ENCODE data around the gene ARHGAP40. TPM values are rescaled to one million over a fixed set of nuclear protein-coding genes. Genes with fewer than 3 reads are reported as not detected.

ARHGAP40 gene
- total RNA-seq, 3 donors from 2014 or later: not detected

DNA sequence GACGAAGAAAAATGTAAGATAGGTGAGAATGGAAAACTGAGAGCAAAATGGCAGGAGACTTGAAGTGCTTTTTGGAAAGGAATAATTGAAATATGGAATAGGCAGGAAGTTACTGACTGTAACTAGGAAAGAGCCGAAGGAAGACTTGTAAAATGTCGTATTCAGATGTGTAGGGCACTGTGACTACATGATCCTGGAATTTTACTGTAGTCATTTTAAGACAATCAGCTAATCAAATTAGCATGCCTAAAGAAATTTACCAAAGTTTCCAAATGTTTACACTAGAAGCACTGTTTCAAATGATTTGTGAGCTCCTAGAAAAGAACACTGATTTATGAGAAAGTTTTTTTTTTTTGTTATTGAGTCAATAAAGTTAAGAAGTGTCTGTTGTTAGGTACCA, 41.8 kb upstream of the ARHGAP40 start:
- Histone ChIP-seq H3K9me3 (no peaks in the 10 kb centered on the region), H3K36me3 (ENCODE audit: low read depth) (peaks cover 5% of the 10 kb centered on the region), H3K4me1 (ENCODE audit: low read depth) (no peaks in the 10 kb centered on the region), H3K4me3 (no peak overlapping the region)
- TF ChIP-seq CTCF (IDR thresholded peaks at IDR 0.05): no peak
- DNase-seq (no peak), ATAC-seq (no peak)
- intact Hi-C loops (cut with DNase I, micrococcal nuclease): no loop called here

DNA sequence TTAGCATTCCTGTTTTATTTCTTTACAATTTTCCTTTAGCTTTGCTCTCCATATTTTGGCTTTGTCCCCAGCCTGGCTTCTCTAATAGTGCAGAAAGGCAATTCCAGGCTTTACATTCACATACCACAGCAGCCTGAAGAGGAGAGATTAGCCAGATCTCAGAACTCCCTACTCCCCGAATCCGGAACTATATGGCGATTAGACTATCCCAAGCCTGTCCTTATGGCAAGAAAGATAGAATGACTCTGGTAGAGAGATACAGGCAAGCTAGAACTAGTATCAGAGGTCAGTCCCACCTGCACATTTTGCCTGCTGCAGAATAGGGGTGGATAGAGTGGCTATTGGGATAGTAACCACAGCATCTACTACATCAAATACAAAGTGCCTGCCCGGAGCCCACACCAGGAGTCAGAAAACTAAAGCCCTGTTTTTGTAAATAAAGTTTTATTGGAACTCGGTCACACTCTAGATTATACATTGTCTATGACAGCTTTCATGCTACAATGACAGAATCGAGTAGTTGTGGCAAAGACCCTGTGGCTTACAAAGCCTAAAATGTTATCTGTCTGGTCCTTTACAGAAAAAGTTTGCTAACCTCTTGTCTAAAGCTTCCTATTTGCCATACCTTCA, 37.7 kb upstream of the ARHGAP40 start:
- Histone ChIP-seq H3K9me3 (no peaks in the 10 kb centered on the region), H3K4me1 (ENCODE audit: low read depth) (no peaks in the 10 kb centered on the region), H3K4me3 (no peak overlapping the region), H3K36me3 (ENCODE audit: low read depth) (peaks cover 5% of the 10 kb centered on the region)
- TF ChIP-seq CTCF (IDR thresholded peaks at IDR 0.05): no peak
- DNase-seq: no peak
- ATAC-seq: no peak
- intact Hi-C loops (cut with DNase I, micrococcal nuclease): no loop called here

- no peaks in the 10 kb centered on the region for H3K4me1 ChIP-seq (ENCODE audit: low read depth)
- no peak for TF ChIP-seq CTCF (IDR thresholded peaks at IDR 0.05)
- no peak overlapping the region for H3K4me3 ChIP-seq
- DNase-seq (no peak), ATAC-seq (no peak)
- H3K36me3 ChIP-seq (ENCODE audit: low read depth): no peaks in the 10 kb centered on the region
- intact Hi-C loops (cut with DNase I, micrococcal nuclease): no loop called here
- no peaks in the 10 kb centered on the region for H3K9me3 ChIP-seq
These were observed 36.9 kb upstream of the ARHGAP40 start for GRCh38 chr20:38564680-38565079.

DNA sequence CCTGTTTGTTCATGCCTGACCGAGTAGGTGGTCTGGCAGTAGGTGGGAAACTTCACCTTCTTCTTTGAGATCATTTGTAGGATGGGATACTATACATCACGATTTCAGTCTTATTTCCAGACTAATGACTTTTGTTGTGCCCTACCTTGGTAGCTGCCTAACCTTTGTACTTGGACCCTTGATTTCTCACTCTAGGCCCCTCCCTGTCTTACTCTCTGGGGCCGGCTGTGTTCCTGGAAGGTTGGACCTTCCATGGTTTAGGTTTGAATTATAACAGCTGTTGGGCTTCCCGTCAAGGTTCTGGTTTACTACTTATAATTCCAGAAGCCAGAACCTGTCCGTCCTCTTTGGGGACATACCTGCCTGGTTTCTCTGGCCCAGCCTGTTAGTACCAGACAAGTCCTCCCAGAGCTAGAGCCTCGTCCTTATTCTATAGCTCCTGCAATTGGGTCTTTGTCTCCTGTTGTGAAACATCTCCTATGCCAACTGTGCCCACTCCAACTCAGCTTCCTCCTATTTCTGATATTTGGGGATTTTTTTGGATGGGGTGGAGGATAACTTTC, 35.5 kb upstream of the ARHGAP40 start:
- H3K36me3 ChIP-seq (ENCODE audit: low read depth): no peaks in the 10 kb centered on the region
- no peak for TF ChIP-seq CTCF (IDR thresholded peaks at IDR 0.05)
- no peak for ATAC-seq

GRCh38 chr20:38569747-38570525, 31.7 kb upstream of the ARHGAP40 start:
- Histone ChIP-seq H3K9me3 (no peaks in the 10 kb centered on the region), H3K36me3 (ENCODE audit: low read depth) (peaks cover 7% of the 10 kb centered on the region), H3K4me1 (ENCODE audit: low read depth) (no peaks in the 10 kb centered on the region), H3K4me3 (no peak overlapping the region)
- no peak for TF ChIP-seq CTCF (IDR thresholded peaks at IDR 0.05)
- ATAC-seq (no peak), DNase-seq (no peak)
- intact Hi-C loops (cut with DNase I, micrococcal nuclease): no loop called here

More for the DNA sequence above, 35.5 kb upstream of the ARHGAP40 start:
- Histone ChIP-seq H3K4me1 (ENCODE audit: low read depth) (no peaks in the 10 kb centered on the region), H3K9me3 (no peaks in the 10 kb centered on the region), H3K4me3 (no peak overlapping the region)
- intact Hi-C loops (cut with DNase I, micrococcal nuclease): no loop called here
- no peak for DNase-seq

Measured in mucosa of descending colon (tissue), 3 donors.